H1 (cell line): Measurements from ENCODE around the gene TADA1. TPM values are rescaled to one million over a fixed set of nuclear protein-coding genes. Genes with fewer than 3 reads are reported as not detected.

Experiments
- polyA plus RNA-seq, 7 experiments: library from polyadenylated mRNA; depleted of rRNA in 3 of 7; stranded (reverse) in 5 of 7; unstranded in 2 of 7; fragments of >200 nt in 5 of 7; fragments of 200-250 nt in 2 of 7; gene quantifications; 1 replicate in 5 of 7; 2 replicates in 1 of 7; 4 replicates in 1 of 7; pipeline versions ENCODE4 v1.2.1 to v1.2.3, GENCODE V29; 2011 to 2013; ENCODE audit warnings: missing spikeins in 2 of 7, mixed read lengths in 2 of 7
- total RNA-seq: library from RNA; stranded (reverse); fragmentation: NEBNext Ultra II Directional; extraction: Animal tissue kit (Norgen Biotek cat#: 25700); gene quantifications from 2 replicates; pipeline ENCODE4 v1.2.1, GENCODE V29; 2021
- TF ChIP-seq, protein P1 (sequence below): IDR thresholded peaks from 2 replicates; pipeline ENCODE4 v1.6.1; 2012; ENCODE audit warnings: low read length, inconsistent platforms

TADA1 gene
- total and polyA plus RNA-seq, 2 of the 8 experiments (the other 6 are each of a cell fraction or from before 2014, with no cell fraction given): 21.1 to 23.6 TPM

DNA sequence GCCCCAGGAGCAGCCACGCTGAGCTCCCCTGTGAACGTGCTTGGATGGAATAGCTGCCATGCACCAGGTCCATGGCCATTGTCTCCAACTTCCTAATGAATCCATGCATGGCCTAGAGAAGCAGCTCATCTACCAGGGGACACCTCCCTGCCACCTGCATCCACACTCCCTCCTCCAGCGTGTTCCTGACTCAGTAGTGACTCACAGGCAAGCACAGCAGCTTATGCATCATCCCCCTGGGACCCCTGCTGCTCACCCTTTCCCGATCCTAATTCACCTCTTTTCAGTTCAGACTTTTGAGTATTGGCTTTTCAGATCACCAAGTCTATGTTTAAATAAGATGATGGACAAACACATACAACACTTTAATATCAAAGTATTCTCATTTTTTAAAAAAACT, 39.9 kb upstream of the TADA1 start (continued):
- TF ChIP-seq, protein P1, sequence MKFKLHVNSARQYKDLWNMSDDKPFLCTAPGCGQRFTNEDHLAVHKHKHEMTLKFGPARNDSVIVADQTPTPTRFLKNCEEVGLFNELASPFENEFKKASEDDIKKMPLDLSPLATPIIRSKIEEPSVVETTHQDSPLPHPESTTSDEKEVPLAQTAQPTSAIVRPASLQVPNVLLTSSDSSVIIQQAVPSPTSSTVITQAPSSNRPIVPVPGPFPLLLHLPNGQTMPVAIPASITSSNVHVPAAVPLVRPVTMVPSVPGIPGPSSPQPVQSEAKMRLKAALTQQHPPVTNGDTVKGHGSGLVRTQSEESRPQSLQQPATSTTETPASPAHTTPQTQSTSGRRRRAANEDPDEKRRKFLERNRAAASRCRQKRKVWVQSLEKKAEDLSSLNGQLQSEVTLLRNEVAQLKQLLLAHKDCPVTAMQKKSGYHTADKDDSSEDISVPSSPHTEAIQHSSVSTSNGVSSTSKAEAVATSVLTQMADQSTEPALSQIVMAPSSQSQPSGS: no peak
